Upper lobe of left lung (tissue), 4 donors: ENCODE data around the gene KRTAP5-3.
"Not testable (repeated sequence)": the region's sequence is repeated elsewhere in the genome, so short reads cannot be mapped to it uniquely, and the experiment has no call there.

Experiments used
- CTCF ChIP-seq, 6 experiments: fragments of 450-650 bp in 4 of 6; fragments of 200-600 bp in 2 of 6; sonication (generic) in 2 of 6; IDR thresholded peaks; one replicate each; pipeline ENCODE4 v1.5.1; 2016 to 2019; ENCODE audit warnings: antibody characterized with exemption in 6 of 6
- POLR2A ChIP-seq, 4 donors: fragments of 450-650 bp; IDR thresholded peaks; one replicate each; pipeline ENCODE4 v1.5.1; 2016 to 2017; ENCODE audit warnings: antibody characterized with exemption in 4 of 4, mild to moderate bottlenecking in 2 of 4

- TF ChIP-seq CTCF, POLR2A (IDR thresholded peaks at IDR 0.05): not testable (repeated sequence)
Observed at GRCh38 chr11:1598406-1598805, 9.9 kb downstream of the KRTAP5-3 start.
